ENCODE results near the gene CNR2.

CNR2 gene
- total RNA-seq = 0 to 0.26 (median 0.03) reads per million in 18 experiments

GRCh38 chr1:23913212-23913880 lies at the start of gene CNR2:
TSS of gene CNR2 (minus strand) at chr1:23913362. CDS start at chr1:23875617, 37,745 bp downstream.
- DNase-seq = no peak

GRCh38 chr1:23960291-23961020 lies 47.3 kb upstream of the CNR2 start:
- DNase-seq = peak; percentile 35 to 45

GRCh38 chr1:23959461-23960290 lies 46.5 kb upstream of the CNR2 start, which contains the start of gene PNRC2:
TSS of gene PNRC2 (plus strand) at chr1:23959828. CDS start at chr1:23961458, 1,630 bp downstream.
- DNase-seq = peak; percentile 97 to 98

GRCh38 chr1:23958810-23959460 lies 45.8 kb upstream of the CNR2 start:
- peak; percentile 99 to 100 for DNase-seq

- peak; percentile 29 to 33 for DNase-seq
These were observed 45.1 kb upstream of the CNR2 start for GRCh38 chr1:23958040-23958809.

- DNase-seq = no peak
These were observed 43.9 kb upstream of the CNR2 start for GRCh38 chr1:23957096-23957495.

GRCh38 chr1:23953020-23953419 lies 39.9 kb upstream of the CNR2 start:
- no peak for DNase-seq

- DNase-seq = no peak
These were observed 34.2 kb upstream of the CNR2 start for GRCh38 chr1:23947366-23947765.

GRCh38 chr1:23936481-23937176 lies 23.5 kb upstream of the CNR2 start:
- no peak for DNase-seq

GRCh38 chr1:23931491-23931880 lies 18.3 kb upstream of the CNR2 start:
- DNase-seq = no peak

- peak; percentile 63 to 76 for DNase-seq
These were observed 17.8 kb upstream of the CNR2 start for GRCh38 chr1:23930861-23931490.

GRCh38 chr1:23930270-23930669 lies 17.1 kb upstream of the CNR2 start:
- DNase-seq = no peak

- no peak for DNase-seq
These were observed 15.6 kb upstream of the CNR2 start for GRCh38 chr1:23928789-23929188.

- no peak for DNase-seq
These were observed 13.9 kb upstream of the CNR2 start for GRCh38 chr1:23927097-23927496.

GRCh38 chr1:23925279-23925678 lies 12.1 kb upstream of the CNR2 start:
- DNase-seq = no peak

- no peak for DNase-seq
These were observed 11.4 kb upstream of the CNR2 start for GRCh38 chr1:23924601-23925000.

GRCh38 chr1:23923592-23924499 lies 10.7 kb upstream of the CNR2 start:
- DNase-seq = no peak

GRCh38 chr1:23922321-23922943 lies 9.3 kb upstream of the CNR2 start:
- no peak for DNase-seq

Data from inflammatory macrophage (primary cell).